ENCODE results near the gene PCDH1. TPM values are rescaled to one million over a fixed set of nuclear protein-coding genes. Genes with fewer than 3 reads are reported as not detected.

The PCDH1 gene
- total RNA-seq, 1 donor from 2014 or later, result 6.3 TPM

DNA sequence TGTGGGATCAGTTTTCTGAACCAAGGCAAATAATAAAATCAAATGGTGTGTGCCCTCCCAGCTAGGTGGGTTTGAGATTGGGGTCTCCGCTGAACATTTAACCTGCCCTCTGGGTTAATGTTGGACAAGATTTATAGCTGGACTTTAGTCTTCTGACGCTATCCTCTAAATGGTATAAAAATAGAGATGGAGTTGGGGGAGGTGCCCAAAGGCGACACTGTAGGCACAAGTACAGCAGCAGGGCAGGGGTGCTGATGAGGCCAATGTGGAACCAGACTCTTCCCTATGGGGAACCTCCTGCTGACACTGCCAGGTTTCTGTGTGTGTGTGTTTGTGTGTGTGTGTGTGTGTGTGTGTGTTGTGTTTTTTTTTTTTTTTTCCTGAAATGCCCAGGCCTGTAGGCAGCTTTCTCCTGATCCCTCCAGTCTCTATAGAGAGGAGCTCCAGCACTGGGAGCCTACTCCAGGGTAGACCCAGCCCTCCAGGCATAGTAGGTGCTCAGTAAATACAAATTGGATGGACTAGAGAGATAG is 37.9 kb downstream of the PCDH1 start:
- H3K4me1 Mint-ChIP-seq (ENCODE audit: unreplicated experiment), result peaks cover 62% of the 10 kb centered on the region
- peak overlapping the region; percentile 23 for H3K27ac Mint-ChIP-seq (ENCODE audit: unreplicated experiment)
- H3K9me3 Mint-ChIP-seq (ENCODE audit: unreplicated experiment), result no peaks in the 10 kb centered on the region
- TF ChIP-seq, protein P1, sequence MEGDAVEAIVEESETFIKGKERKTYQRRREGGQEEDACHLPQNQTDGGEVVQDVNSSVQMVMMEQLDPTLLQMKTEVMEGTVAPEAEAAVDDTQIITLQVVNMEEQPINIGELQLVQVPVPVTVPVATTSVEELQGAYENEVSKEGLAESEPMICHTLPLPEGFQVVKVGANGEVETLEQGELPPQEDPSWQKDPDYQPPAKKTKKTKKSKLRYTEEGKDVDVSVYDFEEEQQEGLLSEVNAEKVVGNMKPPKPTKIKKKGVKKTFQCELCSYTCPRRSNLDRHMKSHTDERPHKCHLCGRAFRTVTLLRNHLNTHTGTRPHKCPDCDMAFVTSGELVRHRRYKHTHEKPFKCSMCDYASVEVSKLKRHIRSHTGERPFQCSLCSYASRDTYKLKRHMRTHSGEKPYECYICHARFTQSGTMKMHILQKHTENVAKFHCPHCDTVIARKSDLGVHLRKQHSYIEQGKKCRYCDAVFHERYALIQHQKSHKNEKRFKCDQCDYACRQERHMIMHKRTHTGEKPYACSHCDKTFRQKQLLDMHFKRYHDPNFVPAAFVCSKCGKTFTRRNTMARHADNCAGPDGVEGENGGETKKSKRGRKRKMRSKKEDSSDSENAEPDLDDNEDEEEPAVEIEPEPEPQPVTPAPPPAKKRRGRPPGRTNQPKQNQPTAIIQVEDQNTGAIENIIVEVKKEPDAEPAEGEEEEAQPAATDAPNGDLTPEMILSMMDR (IDR thresholded peaks at IDR 0.05), result no peak
- no peaks in the 10 kb centered on the region for H3K27me3 Mint-ChIP-seq (ENCODE audit: unreplicated experiment)
- H3K4me3 Mint-ChIP-seq (ENCODE audit: unreplicated experiment), result no peak overlapping the region
- H3K36me3 Mint-ChIP-seq (ENCODE audit: unreplicated experiment), result no peaks in the 10 kb centered on the region
- no peak for DNase-seq (ENCODE audit: extremely low spot score, unreplicated experiment)

DNA sequence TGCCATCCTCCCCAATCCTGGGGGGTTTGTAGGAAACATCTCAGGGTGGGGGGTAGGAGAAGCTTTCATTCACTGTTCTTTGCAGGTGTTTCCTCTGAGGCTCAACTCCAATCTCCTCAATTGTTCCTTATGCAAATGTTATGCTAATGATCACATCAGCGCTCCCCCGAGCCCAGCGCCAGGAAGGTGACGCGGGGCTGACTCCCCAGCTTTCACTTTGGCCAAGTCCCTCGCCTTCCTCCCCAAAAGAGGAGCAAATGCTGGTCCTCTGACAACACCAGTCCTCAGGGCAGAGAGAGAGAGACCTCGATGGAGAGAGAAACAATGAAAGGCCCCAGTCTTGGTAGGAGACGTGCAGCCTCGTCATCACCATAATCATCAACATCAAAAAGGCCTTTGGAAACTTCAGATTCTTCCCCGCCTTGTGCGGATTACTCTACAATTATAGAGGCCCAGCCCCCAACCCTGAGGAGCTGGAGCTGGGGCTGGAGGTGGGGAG is 39.1 kb downstream of the PCDH1 start:
- Mint-ChIP-seq H3K4me3 (ENCODE audit: unreplicated experiment) (no peak overlapping the region), H3K9me3 (ENCODE audit: unreplicated experiment) (no peaks in the 10 kb centered on the region), H3K27me3 (ENCODE audit: unreplicated experiment) (no peaks in the 10 kb centered on the region), H3K27ac (ENCODE audit: unreplicated experiment) (peak overlapping the region; percentile 44), H3K36me3 (ENCODE audit: unreplicated experiment) (no peaks in the 10 kb centered on the region), H3K4me1 (ENCODE audit: unreplicated experiment) (peaks cover 73% of the 10 kb centered on the region)
- no peak for DNase-seq (ENCODE audit: extremely low spot score, unreplicated experiment)
- TF ChIP-seq, protein P1 (IDR thresholded peaks at IDR 0.05), result no peak

DNA sequence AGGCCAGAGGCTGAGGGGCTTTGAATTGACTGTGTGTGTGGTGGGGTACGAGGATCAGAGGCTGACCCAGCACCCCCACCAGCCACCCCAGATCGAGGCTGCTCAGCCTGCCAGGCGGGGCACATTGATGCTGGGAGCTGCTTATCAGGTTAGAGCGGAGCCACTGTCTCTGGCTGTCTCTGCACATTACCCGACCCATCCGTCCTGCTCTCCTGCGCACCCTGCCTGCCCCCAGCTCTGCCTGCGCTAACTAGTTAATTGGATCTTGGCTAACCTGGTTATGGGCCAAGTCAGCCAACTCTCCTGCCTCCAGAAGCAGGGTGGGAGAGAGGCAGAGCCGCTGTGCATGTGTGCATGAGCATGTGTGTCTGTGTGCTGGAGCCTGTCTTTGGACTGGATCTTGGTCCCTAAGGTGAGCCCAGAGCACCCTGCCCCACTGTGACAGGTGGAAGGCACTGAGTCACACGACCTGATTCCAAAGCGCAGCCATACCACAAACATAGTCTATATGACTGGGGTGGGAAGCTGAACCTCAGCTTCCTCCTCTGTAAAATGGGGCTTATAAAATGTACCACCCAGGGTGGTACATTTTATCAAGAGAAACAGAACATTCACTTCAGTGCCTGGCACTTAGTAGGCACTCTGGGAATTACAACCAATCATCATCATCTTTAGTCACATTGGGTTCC is 39.7 kb downstream of the PCDH1 start:
- Mint-ChIP-seq H3K4me1 (ENCODE audit: unreplicated experiment) (peaks cover 68% of the 10 kb centered on the region), H3K27ac (ENCODE audit: unreplicated experiment) (no peak overlapping the region), H3K27me3 (ENCODE audit: unreplicated experiment) (no peaks in the 10 kb centered on the region), H3K4me3 (ENCODE audit: unreplicated experiment) (no peak overlapping the region), H3K9me3 (ENCODE audit: unreplicated experiment) (no peaks in the 10 kb centered on the region), H3K36me3 (ENCODE audit: unreplicated experiment) (no peaks in the 10 kb centered on the region)
- DNase-seq (ENCODE audit: extremely low spot score, unreplicated experiment), result no peak
- TF ChIP-seq, protein P1 (IDR thresholded peaks at IDR 0.05), result no peak

DNA sequence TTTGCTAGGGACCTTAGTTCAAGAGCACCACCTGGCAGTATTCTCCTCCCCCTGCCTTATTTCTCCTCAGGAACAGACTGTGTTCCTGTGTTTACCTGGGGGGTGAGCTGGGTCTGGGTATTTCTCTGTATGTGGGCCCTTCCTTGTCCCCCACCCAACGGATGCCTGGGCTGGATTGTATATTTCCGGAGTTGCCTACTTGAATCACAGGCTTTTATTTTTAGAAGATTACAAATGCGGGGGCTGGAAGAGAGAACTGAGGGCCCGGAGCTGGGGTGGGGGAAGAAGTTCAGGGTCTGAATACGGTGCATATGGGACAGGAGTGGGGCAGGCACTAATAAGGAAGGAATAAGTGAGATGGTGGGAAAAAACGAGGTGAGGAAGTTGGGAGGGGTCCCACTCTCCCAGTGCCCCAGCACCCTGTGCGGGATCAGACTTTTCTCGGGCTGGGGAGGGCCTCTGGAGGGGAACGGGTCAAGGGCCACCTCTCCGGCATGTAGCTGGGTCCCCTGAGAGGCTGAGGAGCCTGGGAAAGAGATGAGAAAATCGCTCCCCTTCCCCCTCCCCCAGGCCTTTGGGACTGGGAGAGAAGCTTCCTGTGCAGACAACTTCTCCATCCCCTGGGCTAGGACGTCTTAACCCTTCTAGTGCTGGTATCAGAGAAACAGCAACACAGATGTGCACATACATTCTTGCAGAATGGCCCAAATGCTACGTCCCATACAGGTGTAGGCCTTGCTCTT is 42.1 kb downstream of the PCDH1 start:
- Mint-ChIP-seq H3K27me3 (ENCODE audit: unreplicated experiment) (no peaks in the 10 kb centered on the region), H3K27ac (ENCODE audit: unreplicated experiment) (peak overlapping the region; percentile 96), H3K4me1 (ENCODE audit: unreplicated experiment) (peaks cover 59% of the 10 kb centered on the region), H3K4me3 (ENCODE audit: unreplicated experiment) (peak overlapping the region; percentile 53), H3K36me3 (ENCODE audit: unreplicated experiment) (no peaks in the 10 kb centered on the region), H3K9me3 (ENCODE audit: unreplicated experiment) (no peaks in the 10 kb centered on the region)
- no peak for DNase-seq (ENCODE audit: extremely low spot score, unreplicated experiment)
- TF ChIP-seq, protein P1 (IDR thresholded peaks at IDR 0.05), result no peak

DNA sequence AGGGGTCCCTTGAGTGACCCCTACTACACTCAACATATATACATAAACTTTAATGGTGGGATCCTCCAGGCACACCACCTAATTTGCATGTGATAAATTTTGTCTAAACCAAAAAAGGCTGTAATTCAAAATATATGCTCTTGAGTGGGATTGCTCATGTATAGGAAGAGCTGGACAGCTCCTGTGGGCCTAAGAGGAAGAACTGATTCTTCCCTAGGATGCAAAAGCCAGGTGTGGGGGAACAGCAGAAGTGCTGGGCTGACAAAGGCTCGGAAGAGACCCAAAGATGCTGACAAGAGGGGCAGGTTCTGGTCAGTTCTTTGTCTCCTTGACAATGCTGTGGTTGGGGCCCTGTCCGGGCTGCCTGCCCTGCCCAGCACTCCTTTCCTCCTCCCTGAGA is 43.9 kb downstream of the PCDH1 start:
- Mint-ChIP-seq H3K9me3 (ENCODE audit: unreplicated experiment) (no peaks in the 10 kb centered on the region), H3K4me3 (ENCODE audit: unreplicated experiment) (no peak overlapping the region), H3K36me3 (ENCODE audit: unreplicated experiment) (no peaks in the 10 kb centered on the region), H3K27ac (ENCODE audit: unreplicated experiment) (no peak overlapping the region), H3K4me1 (ENCODE audit: unreplicated experiment) (peaks cover 57% of the 10 kb centered on the region), H3K27me3 (ENCODE audit: unreplicated experiment) (no peaks in the 10 kb centered on the region)
- TF ChIP-seq, protein P1 (IDR thresholded peaks at IDR 0.05), result no peak
- no peak for DNase-seq (ENCODE audit: extremely low spot score, unreplicated experiment)
